T-cell (primary cell): Measurements from ENCODE around the gene FANCC. TPM values are rescaled to one million over a fixed set of nuclear protein-coding genes. Genes with fewer than 3 reads are reported as not detected.
A peak's percentile ranks its signal among the peaks of the same experiment; 100 is the strongest.

ENCODE experiments used
- ATAC-seq, 4 experiments: fragments of 200-7000 bp in 3 of 4; fragments of 150-1000 bp in 1 of 4; cut with Tn5 transposase; replicated peaks in 1 of 4; 1 replicate in 3 of 4; 2 replicates in 1 of 4; pipeline ENCODE4 v1.10.0; 2021; ENCODE audit warnings: moderate library complexity in 3 of 4, mild to moderate bottlenecking in 2 of 4, moderate number of reproducible peaks in 1 of 4
- CTCF ChIA-PET, 2 donors: fragments of 300-600 bp; sonication (Branson Sonifier 250); formaldehyde crosslinking; loops; one replicate each; lab custom pipeline; 2022; ENCODE audit warnings: antibody characterized with exemption in 2 of 2; lab: Charles Lee
- POLR2A ChIA-PET, 2 donors: fragments of 300-600 bp; sonication (Branson Sonifier 250); formaldehyde crosslinking; loops; one replicate each; lab custom pipeline; 2022; ENCODE audit warnings: antibody characterized with exemption in 2 of 2; lab: Charles Lee
- DNase-seq, 35 experiments: peaks; one replicate each; pipeline versions ENCODE4 v3.0.0 to v3.0.0-alpha.2; 2013 to 2023
- H3K27ac ChIP-seq: one replicate; pipeline ENCODE4 v1.5.1; 2013; ENCODE audit warnings: low read length
- H3K27me3 ChIP-seq, 2 experiments: replicated peaks in 1 of 2; 1 replicate in 1 of 2; 2 replicates in 1 of 2; pipeline versions ENCODE4 v1.6.1 to v1.7.0; 2013; ENCODE audit warnings: low read length in 1 of 2, mixed read lengths in 1 of 2; ENCODE audit not compliant: control insufficient read depth in 2 of 2, insufficient read depth in 2 of 2; ENCODE audit errors: extremely low read depth in 1 of 2
- H3K36me3 ChIP-seq, 2 donors: 1 replicate in 1 of 2; 2 replicates in 1 of 2; pipeline versions ENCODE4 v1.6.1 to v1.7.0; 2013; ENCODE audit warnings: low read length in 1 of 2; ENCODE audit not compliant: control insufficient read depth in 2 of 2, insufficient read depth in 1 of 2; ENCODE audit errors: extremely low read depth in 1 of 2
- H3K4me1 ChIP-seq, 2 experiments: 1 replicate in 1 of 2; 2 replicates in 1 of 2; pipeline versions ENCODE4 v1.6.1 to v1.7.0; 2013; ENCODE audit warnings: low read length in 2 of 2, mixed read lengths in 1 of 2; ENCODE audit not compliant: insufficient read depth in 2 of 2, control insufficient read depth in 1 of 2; ENCODE audit errors: extremely low read depth in 1 of 2
- H3K4me3 ChIP-seq, 2 donors: 1 replicate in 1 of 2; 2 replicates in 1 of 2; pipeline versions ENCODE4 v1.5.1 to v1.7.0; 2013; ENCODE audit warnings: mild to moderate bottlenecking in 2 of 2, low read length in 1 of 2, moderate library complexity in 1 of 2; ENCODE audit not compliant: control insufficient read depth in 1 of 2; ENCODE audit errors: extremely low read depth in 1 of 2
- H3K9me3 ChIP-seq: 2 replicates; pipeline ENCODE4 v1.7.0; 2013
- H3K27ac Mint-ChIP-seq, 2 donors: one replicate each; pipeline ENCODE4 v1.8.0; 2020 to 2021; ENCODE audit warnings: mild to moderate bottlenecking in 2 of 2, mixed read lengths in 2 of 2
- H3K27me3 Mint-ChIP-seq, 2 donors: one replicate each; pipeline ENCODE4 v1.8.0; 2021 to 2022; ENCODE audit warnings: mixed read lengths in 2 of 2
- H3K36me3 Mint-ChIP-seq: one replicate; pipeline ENCODE4 v1.8.0; 2021; ENCODE audit warnings: mixed read lengths
- H3K4me1 Mint-ChIP-seq, 3 donors: one replicate each; pipeline ENCODE4 v1.8.0; 2020 to 2022; ENCODE audit warnings: mixed read lengths in 3 of 3, mild to moderate bottlenecking in 1 of 3
- H3K4me3 Mint-ChIP-seq, 3 donors: one replicate each; pipeline ENCODE4 v1.8.0; 2020 to 2022; ENCODE audit warnings: mild to moderate bottlenecking in 3 of 3, mixed read lengths in 3 of 3, moderate library complexity in 3 of 3
- H3K9me3 Mint-ChIP-seq, 3 donors: one replicate each; pipeline ENCODE4 v1.8.0; 2020 to 2022; ENCODE audit warnings: mixed read lengths in 3 of 3
- WGBS: methylation state at CpG from one replicate; pipeline ENCODE4 v1.1.5; 2013; ENCODE audit warnings: missing lambda C conversion rate; ENCODE audit not compliant: insufficient coverage; 5-methylcytosine and 5-hydroxymethylcytosine counted together
- total RNA-seq, 35 experiments: library from RNA in 6 of 35; stranded (reverse) in 6 of 35; fragments of 120-200 nt in 1 of 35; gene quantifications; one replicate each; pipeline versions ENCODE4 v1.2.1 to v1.2.4 and lab custom pipeline; 2013 to 2026

Gene FANCC
- total RNA-seq, 5 donors from 2014 or later (not counting 1 experiment from before 2014, with no cell fraction given): 4.2 to 11.6 (median 4.8) TPM

DNA sequence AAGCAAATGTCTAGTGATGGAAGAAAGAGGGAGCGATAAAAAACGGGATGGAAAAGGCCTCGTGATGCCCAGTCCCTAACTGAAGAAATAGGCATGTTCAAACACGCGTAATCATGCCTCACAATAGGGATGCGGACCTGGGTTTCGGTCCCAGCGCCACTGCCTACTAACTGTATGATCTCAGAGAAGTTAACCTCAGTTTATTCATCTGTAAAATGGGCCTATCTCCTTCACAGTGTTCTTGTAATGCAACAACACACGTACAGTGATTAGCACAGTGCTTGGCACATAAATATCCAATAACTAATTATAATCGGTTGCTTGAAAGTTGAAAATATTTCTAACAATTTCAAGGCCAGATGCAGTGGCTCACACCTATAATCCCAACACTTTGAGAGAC lies 181.8 kb downstream of the FANCC start:
- no peaks in the 10 kb centered on the region for H3K9me3 ChIP-seq
- Mint-ChIP-seq H3K27ac (no peak overlapping the region), H3K36me3 (peaks cover 13% of the 10 kb centered on the region), H3K4me3 (no peak overlapping the region), H3K9me3 (no peaks in the 10 kb centered on the region), H3K4me1 (peaks cover 0 to 7% (median 0%) of the 10 kb centered on the region in 3 donors), H3K27me3 (no peaks in the 10 kb centered on the region)
- H3K27me3 ChIP-seq: no peaks in the 10 kb centered on the region
- 100% methylated on average over 2 of the region's 10 CpGs for WGBS
- ChIA-PET CTCF (no interaction called here), POLR2A (no interaction called here)
- peaks cover 0 to 3% of the 10 kb centered on the region in 2 donors for H3K36me3 ChIP-seq
- no peak overlapping the region for H3K4me3 ChIP-seq
- no peaks in the 10 kb centered on the region for H3K4me1 ChIP-seq
- no peak for DNase-seq
- H3K27ac ChIP-seq: no peak overlapping the region
- ATAC-seq: no peak

DNA sequence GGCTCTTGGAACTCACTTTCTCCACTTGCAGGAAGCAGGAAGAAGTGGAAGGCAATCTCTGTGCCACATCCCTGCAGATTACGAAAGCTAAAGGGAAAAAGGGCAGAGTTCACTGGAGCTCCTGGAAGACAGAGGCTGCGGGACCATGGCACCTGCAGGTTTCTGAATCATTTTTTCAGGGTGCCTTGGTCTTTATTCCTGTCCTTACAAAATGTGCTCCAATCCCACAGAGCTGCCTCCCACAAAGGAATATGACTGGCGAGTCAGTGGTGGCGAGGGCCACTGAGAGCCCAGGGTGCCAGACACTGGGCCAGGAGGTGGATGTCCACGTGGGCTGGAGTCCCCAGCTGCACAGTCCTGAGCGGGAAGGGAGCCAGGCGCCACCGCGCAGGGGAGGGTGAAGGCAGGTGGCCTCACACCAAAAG lies 183.0 kb downstream of the FANCC start:
- H3K4me1 Mint-ChIP-seq: peaks cover 0 to 7% (median 0%) of the 10 kb centered on the region in 3 donors
- ATAC-seq: no peak
- Histone ChIP-seq H3K27me3 (no peaks in the 10 kb centered on the region), H3K4me1 (no peaks in the 10 kb centered on the region), H3K4me3 (no peak overlapping the region), H3K36me3 (peaks cover 0 to 3% of the 10 kb centered on the region in 2 donors), H3K9me3 (no peaks in the 10 kb centered on the region), H3K27ac (no peak overlapping the region)
- DNase-seq: no peak
- H3K9me3 Mint-ChIP-seq: no peaks in the 10 kb centered on the region
- 95% methylated on average over 2 of the region's 9 CpGs for WGBS
- H3K27me3 Mint-ChIP-seq: no peaks in the 10 kb centered on the region
- peaks cover 12% of the 10 kb centered on the region for H3K36me3 Mint-ChIP-seq
- CTCF ChIA-PET: interaction anchor here in 1 of 2 donors (0.6 to 9.8 kb wide), 2 partner anchors 121 to 453 kb away, joined by 3 to 124 read pairs; no protein-coding TSS in a partner anchor
- no peak overlapping the region for H3K27ac Mint-ChIP-seq
- H3K4me3 Mint-ChIP-seq: no peak overlapping the region
- POLR2A ChIA-PET: no interaction called here

DNA sequence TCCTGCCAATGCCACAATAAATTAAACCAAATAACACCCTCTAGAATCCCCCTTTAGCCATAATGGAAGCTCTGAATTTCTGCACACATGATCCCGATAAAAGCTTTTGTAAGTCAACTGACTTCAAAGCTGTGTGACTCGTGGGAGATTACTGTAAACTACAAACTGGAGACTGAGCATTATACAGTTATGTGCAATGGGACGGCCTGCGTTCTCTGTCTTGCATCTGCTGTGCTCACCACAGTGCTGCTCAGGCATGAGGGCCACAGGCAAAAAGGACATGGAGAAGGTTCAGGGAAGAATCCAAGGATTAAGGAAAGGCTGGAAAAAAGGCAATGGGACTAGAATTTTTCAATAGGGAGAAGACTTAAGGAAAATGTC lies 184.2 kb downstream of the FANCC start:
- CTCF ChIA-PET: interaction anchor here in 1 of 2 donors (9.8 kb wide), 1 partner anchor 452 kb away, joined by 124 read pairs; no protein-coding TSS in a partner anchor
- H3K4me1 Mint-ChIP-seq: peaks cover 0 to 7% (median 0%) of the 10 kb centered on the region in 3 donors
- ATAC-seq: no peak
- Histone ChIP-seq H3K36me3 (no peaks in the 10 kb centered on the region), H3K4me1 (no peaks in the 10 kb centered on the region), H3K9me3 (no peaks in the 10 kb centered on the region), H3K27ac (no peak overlapping the region), H3K4me3 (no peak overlapping the region), H3K27me3 (no peaks in the 10 kb centered on the region)
- WGBS: 90% methylated on average over 4 of the region's 4 CpGs
- no peaks in the 10 kb centered on the region for H3K27me3 Mint-ChIP-seq
- peaks cover 10% of the 10 kb centered on the region for H3K36me3 Mint-ChIP-seq
- POLR2A ChIA-PET: no interaction called here
- no peak overlapping the region for H3K27ac Mint-ChIP-seq
- DNase-seq: no peak
- H3K4me3 Mint-ChIP-seq: no peak overlapping the region
- H3K9me3 Mint-ChIP-seq: no peaks in the 10 kb centered on the region

DNA sequence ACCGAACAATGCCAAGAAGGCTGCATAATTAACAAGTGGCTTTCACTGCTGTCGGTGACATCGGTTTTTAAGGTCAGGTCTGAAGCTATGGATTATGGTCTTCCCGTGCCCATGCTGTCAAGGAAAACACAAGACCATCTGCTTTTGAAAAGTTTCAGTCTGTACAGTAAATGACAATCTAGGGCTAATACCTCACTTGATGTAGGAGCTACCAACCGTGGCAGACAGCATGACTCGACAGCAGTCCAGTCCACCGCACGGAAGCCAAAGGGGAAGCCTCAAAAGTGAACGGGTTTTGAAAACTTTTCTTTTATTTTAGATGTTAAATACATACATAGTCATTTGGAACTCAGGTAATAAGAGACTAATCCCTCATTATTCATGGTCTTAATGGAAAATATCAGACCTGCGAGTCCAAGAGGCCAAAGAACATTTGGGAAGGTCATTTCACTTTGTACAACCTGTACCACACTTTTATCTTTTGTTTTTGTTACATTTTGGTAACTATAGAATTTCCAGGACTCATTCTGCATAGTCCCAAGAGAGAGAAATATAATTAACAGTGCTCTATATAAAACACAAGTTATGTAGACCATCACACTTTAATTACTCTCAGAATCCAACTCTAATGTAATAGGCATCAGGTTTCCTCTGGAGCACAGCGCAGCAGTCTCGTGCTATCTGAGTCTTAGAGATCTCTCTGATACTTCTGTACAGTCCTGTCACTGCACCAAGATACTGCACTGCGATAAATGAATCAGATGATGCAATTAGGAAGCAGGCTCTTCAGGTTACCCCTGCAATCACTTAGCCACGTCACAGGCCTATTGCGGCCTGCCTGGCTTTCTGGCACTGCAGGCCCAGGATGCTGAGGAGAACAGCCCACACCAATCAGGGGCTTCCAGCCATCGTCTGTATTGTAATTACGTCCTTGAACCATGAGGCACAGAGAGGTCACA lies 184.9 kb downstream of the FANCC start:
- Mint-ChIP-seq H3K4me1 (peaks cover 0 to 7% (median 2%) of the 10 kb centered on the region in 3 donors), H3K27ac (no peak overlapping the region), H3K36me3 (peaks cover 8% of the 10 kb centered on the region), H3K4me3 (no peak overlapping the region), H3K9me3 (no peaks in the 10 kb centered on the region), H3K27me3 (no peaks in the 10 kb centered on the region)
- WGBS: 95% methylated on average over 11 of the region's 17 CpGs
- CTCF ChIA-PET: interaction anchor here (0.8 to 9.8 kb wide), 3 partner anchors 14 to 464 kb away, joined by 3 to 124 read pairs (median 5); no protein-coding TSS in a partner anchor
- H3K4me3 ChIP-seq: no peak overlapping the region
- H3K4me1 ChIP-seq: peaks cover 0 to under 1% of the 10 kb centered on the region in 2 experiments
- ATAC-seq (no peak), DNase-seq (peak in 1 of 35 experiments; percentile 10)
- H3K9me3 ChIP-seq: no peaks in the 10 kb centered on the region
- no peaks in the 10 kb centered on the region for H3K27me3 ChIP-seq
- no peaks in the 10 kb centered on the region for H3K36me3 ChIP-seq
- no peak overlapping the region for H3K27ac ChIP-seq
- POLR2A ChIA-PET: no interaction called here

DNA sequence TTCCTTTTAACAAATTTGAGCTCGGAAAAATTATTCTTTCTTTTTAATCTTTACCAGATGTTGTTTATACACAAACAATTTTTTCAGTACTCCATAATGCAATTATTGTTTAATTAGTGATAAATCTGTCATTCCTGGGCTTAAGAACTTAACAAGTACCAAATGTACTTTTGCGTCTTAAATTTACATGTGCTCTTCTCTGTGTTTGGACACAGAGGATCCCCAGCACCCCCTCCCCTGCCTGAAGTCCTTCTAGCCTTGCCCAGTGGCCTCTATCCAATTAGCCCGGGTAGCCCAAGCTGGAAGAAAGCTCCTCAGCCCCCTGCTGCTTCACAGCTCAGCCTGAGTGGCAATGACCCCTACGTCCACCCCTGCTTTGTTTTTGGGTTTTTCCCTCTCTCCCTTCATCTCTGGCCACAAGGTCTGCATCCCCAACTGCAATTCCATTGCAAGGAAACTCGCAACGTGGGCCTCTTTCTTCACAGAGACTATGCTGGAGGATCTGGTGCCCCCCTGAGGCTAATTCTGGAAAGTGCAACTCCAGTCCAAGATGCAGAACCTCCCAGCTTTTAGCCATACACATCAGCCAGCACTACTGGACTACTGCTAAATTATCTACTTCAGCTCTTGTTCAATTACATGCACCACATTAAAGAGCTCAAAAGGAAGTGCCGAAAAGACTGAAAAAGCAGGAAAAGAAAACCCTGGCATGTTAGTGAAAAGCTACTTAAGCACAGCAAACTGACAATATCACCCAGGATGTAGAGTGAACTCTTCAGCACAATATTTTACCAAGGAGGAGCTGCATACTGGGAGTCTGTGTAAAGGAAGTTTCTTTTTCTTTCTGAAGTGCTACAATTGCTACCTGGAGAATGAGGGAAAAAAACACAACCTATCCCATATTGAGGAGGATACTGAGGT lies 186.2 kb downstream of the FANCC start:
- POLR2A ChIA-PET: no interaction called here
- Mint-ChIP-seq H3K27ac (no peak overlapping the region), H3K36me3 (peaks cover 5% of the 10 kb centered on the region)

GRCh38 chr9:95130484-95130883 lies 187.0 kb downstream of the FANCC start:
- no peaks in the 10 kb centered on the region for H3K36me3 ChIP-seq
- Mint-ChIP-seq H3K4me3 (no peak overlapping the region), H3K9me3 (no peaks in the 10 kb centered on the region), H3K4me1 (peaks cover 0 to 7% (median 4%) of the 10 kb centered on the region in 3 donors), H3K27me3 (no peaks in the 10 kb centered on the region), H3K27ac (no peak overlapping the region), H3K36me3 (peaks cover 5% of the 10 kb centered on the region)
- no peak overlapping the region for H3K27ac ChIP-seq
- H3K27me3 ChIP-seq: no peaks in the 10 kb centered on the region
- no peak overlapping the region for H3K4me3 ChIP-seq
- H3K4me1 ChIP-seq: peaks cover 0 to 5% of the 10 kb centered on the region in 2 experiments
- ChIA-PET POLR2A (no interaction called here), CTCF (interaction anchor here (0.6 to 9.8 kb wide), 8 partner anchors 10 to 863 kb away, joined by 3 to 124 read pairs (median 4); no protein-coding TSS in a partner anchor)
- DNase-seq (no peak), ATAC-seq (no peak)
- WGBS: no CpG with 5 or more reads among the region's 5 CpGs
- H3K9me3 ChIP-seq: no peaks in the 10 kb centered on the region

More for the DNA sequence above, 186.2 kb downstream of the FANCC start:
- H3K36me3 ChIP-seq: no peaks in the 10 kb centered on the region
- Mint-ChIP-seq H3K9me3 (no peaks in the 10 kb centered on the region), H3K27me3 (no peaks in the 10 kb centered on the region), H3K4me1 (peaks cover 0 to 7% (median 4%) of the 10 kb centered on the region in 3 donors), H3K4me3 (no peak overlapping the region)
- peaks cover 0 to 5% of the 10 kb centered on the region in 2 experiments for H3K4me1 ChIP-seq
- no peaks in the 10 kb centered on the region for H3K9me3 ChIP-seq
- WGBS: 49% methylated on average over 4 of the region's 7 CpGs
- no peaks in the 10 kb centered on the region for H3K27me3 ChIP-seq
- no peak overlapping the region for H3K27ac ChIP-seq
- CTCF ChIA-PET: interaction anchor here (0.5 to 9.8 kb wide), 15 partner anchors 10 to 975 kb away, joined by 3 to 124 read pairs (median 4); no protein-coding TSS in a partner anchor
- DNase-seq (peak in 30 of 35 experiments; percentile 12 to 62 (median 34)), ATAC-seq (peak in 1 of 4 experiments; percentile 50)
- H3K4me3 ChIP-seq: no peak overlapping the region
